GM10266 (cell line): ENCODE measurements around the gene SEBOX.

ENCODE experiments used
- DNase-seq: peaks from one replicate; pipeline ENCODE4 v3.0.0; 2012; ENCODE audit errors: extremely low spot score
- CTCF ChIP-seq: IDR thresholded peaks from 2 replicates; pipeline ENCODE4 v1.5.1; 2012; ENCODE audit warnings: mild to moderate bottlenecking, low read depth; ENCODE audit not compliant: control insufficient read depth, insufficient read depth; ENCODE audit errors: missing control alignments

The SEBOX gene

GRCh38 chr17:28363186-28363585 lies 1.8 kb downstream of the SEBOX start:
- no peak for TF ChIP-seq CTCF

GRCh38 chr17:28357901-28358197 lies 7.2 kb downstream of the SEBOX start:
- no peak for DNase-seq
- no peak for TF ChIP-seq CTCF

More at GRCh38 chr17:28363186-28363585, 1.8 kb downstream of the SEBOX start:
- DNase-seq: no peak

GRCh38 chr17:28357061-28357900 lies 7.7 kb downstream of the SEBOX start, which contains the start of gene POLDIP2:
Gene POLDIP2 (minus strand): TSS chr17:28357527. CDS start chr17:28357448, 79 bp downstream.
- DNase-seq: peak; percentile 96
- TF ChIP-seq CTCF: no peak

GRCh38 chr17:28350271-28350670 lies 14.7 kb downstream of the SEBOX start:
- no peak for DNase-seq
- no peak for TF ChIP-seq CTCF

GRCh38 chr17:28348979-28349378 lies 16.0 kb downstream of the SEBOX start:
- no peak for TF ChIP-seq CTCF
- DNase-seq: no peak

GRCh38 chr17:28347261-28347891 lies 17.6 kb downstream of the SEBOX start:
- no peak for TF ChIP-seq CTCF
- DNase-seq: no peak

GRCh38 chr17:28346746-28347246 lies 18.2 kb downstream of the SEBOX start:
- TF ChIP-seq CTCF: peak; percentile 21
- no peak for DNase-seq
